ENCODE data around the gene ABHD10.

Gene ABHD10

DNA sequence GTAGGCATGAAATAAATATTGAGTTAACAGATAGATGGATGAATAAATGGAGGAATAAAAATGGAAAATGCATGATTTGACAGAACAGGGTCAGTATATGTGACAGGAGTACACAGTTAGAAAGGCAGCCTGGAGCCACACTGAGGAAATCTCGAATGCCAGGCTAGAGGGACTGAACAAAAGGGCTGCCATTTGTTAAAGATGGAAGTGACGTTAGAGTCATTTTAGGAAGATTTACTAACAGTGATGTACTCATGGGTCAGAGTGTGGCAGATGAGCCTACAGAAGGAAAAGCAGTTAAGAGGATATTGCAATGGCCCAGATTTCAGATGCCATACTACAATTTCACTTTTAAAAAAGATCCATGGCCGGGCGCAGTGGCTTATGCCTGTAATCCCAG lies 48.3 kb downstream of the ABHD10 start:
- TF ChIP-seq NFIC (IDR thresholded peaks at IDR 0.05) (no peak), REST (IDR thresholded peaks at IDR 0.05; ENCODE audit: low read depth) (no peak), TEAD4 (IDR thresholded peaks at IDR 0.05) (no peak), MAX (IDR thresholded peaks at IDR 0.05) (no peak), EGR1 (IDR thresholded peaks at IDR 0.05) (no peak), CEBPB (IDR thresholded peaks at IDR 0.05) (no peak), EP300 (IDR thresholded peaks at IDR 0.05; ENCODE audit: borderline replicate concordance) (no peak), ZBTB7A (IDR thresholded peaks at IDR 0.05; ENCODE audit: low read depth) (no peak), CREB1 (IDR thresholded peaks at IDR 0.05; ENCODE audit: low read depth) (no peak), TCF12 (IDR thresholded peaks at IDR 0.05; ENCODE audit: low read depth) (no peak), YY1 (IDR thresholded peaks at IDR 0.05; ENCODE audit: low read depth) (no peak), TAF1 (IDR thresholded peaks at IDR 0.05; ENCODE audit: low read depth) (no peak), RAD21 (IDR thresholded peaks at IDR 0.05; ENCODE audit: low read depth) (no peak), FOXM1 (IDR thresholded peaks at IDR 0.05; ENCODE audit: borderline replicate concordance, low read depth) (no peak)
- TF ChIP-seq, protein P1, sequence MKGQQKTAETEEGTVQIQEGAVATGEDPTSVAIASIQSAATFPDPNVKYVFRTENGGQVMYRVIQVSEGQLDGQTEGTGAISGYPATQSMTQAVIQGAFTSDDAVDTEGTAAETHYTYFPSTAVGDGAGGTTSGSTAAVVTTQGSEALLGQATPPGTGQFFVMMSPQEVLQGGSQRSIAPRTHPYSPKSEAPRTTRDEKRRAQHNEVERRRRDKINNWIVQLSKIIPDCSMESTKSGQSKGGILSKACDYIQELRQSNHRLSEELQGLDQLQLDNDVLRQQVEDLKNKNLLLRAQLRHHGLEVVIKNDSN (IDR thresholded peaks at IDR 0.05) = no peak

GRCh38 chr3:112027826-112028225 lies 49.0 kb downstream of the ABHD10 start:
- TF ChIP-seq CEBPB (IDR thresholded peaks at IDR 0.05) (no peak), EGR1 (IDR thresholded peaks at IDR 0.05) (no peak), ZBTB7A (IDR thresholded peaks at IDR 0.05; ENCODE audit: low read depth) (no peak), CREB1 (IDR thresholded peaks at IDR 0.05; ENCODE audit: low read depth) (no peak), TCF12 (IDR thresholded peaks at IDR 0.05; ENCODE audit: low read depth) (no peak), TAF1 (IDR thresholded peaks at IDR 0.05; ENCODE audit: low read depth) (no peak), REST (IDR thresholded peaks at IDR 0.05; ENCODE audit: low read depth) (no peak), TEAD4 (IDR thresholded peaks at IDR 0.05) (no peak), RAD21 (IDR thresholded peaks at IDR 0.05; ENCODE audit: low read depth) (no peak)
- TF ChIP-seq, protein P1 (IDR thresholded peaks at IDR 0.05) = no peak

DNA sequence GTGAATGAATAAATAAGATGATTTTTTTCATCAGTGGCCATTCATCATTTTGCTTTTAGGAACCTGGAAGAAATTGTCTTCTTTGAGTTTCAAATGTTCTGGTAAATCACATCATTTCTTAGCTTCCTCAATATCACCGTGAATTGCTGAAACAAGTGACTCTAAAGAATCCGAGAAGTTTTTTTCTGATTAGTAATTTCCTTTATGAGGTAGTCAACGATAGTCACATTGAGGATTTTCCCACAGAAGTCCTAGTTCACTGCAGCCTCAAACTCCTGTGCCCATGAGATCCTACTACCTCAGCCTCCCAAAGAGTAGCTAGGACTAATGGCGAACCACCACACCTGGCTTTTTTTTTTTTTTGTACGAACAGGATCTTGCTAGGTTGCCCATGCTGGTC lies 52.1 kb downstream of the ABHD10 start:
- TF ChIP-seq CREB1 (IDR thresholded peaks at IDR 0.05; ENCODE audit: low read depth) (no peak), MAX (IDR thresholded peaks at IDR 0.05) (no peak), ZBTB7A (IDR thresholded peaks at IDR 0.05; ENCODE audit: low read depth) (no peak), TCF12 (IDR thresholded peaks at IDR 0.05; ENCODE audit: low read depth) (no peak), EP300 (IDR thresholded peaks at IDR 0.05; ENCODE audit: borderline replicate concordance) (no peak), FOXM1 (IDR thresholded peaks at IDR 0.05; ENCODE audit: borderline replicate concordance, low read depth) (no peak), EGR1 (IDR thresholded peaks at IDR 0.05) (no peak)
- TF ChIP-seq, protein P1 (IDR thresholded peaks at IDR 0.05) = no peak

- TF ChIP-seq CREB1 (IDR thresholded peaks at IDR 0.05; ENCODE audit: low read depth) (no peak), FOXM1 (IDR thresholded peaks at IDR 0.05; ENCODE audit: borderline replicate concordance, low read depth) (no peak), CEBPB (IDR thresholded peaks at IDR 0.05) (no peak), TCF12 (IDR thresholded peaks at IDR 0.05; ENCODE audit: low read depth) (no peak), ZBTB7A (IDR thresholded peaks at IDR 0.05; ENCODE audit: low read depth) (no peak), EP300 (IDR thresholded peaks at IDR 0.05; ENCODE audit: borderline replicate concordance) (no peak), RAD21 (IDR thresholded peaks at IDR 0.05; ENCODE audit: low read depth) (no peak), NFIC (IDR thresholded peaks at IDR 0.05) (no peak), TAF1 (IDR thresholded peaks at IDR 0.05; ENCODE audit: low read depth) (no peak), YY1 (IDR thresholded peaks at IDR 0.05; ENCODE audit: low read depth) (no peak), MAX (IDR thresholded peaks at IDR 0.05) (no peak), REST (IDR thresholded peaks at IDR 0.05; ENCODE audit: low read depth) (no peak), EGR1 (IDR thresholded peaks at IDR 0.05) (no peak), TEAD4 (IDR thresholded peaks at IDR 0.05) (no peak)
- TF ChIP-seq, protein P1 (IDR thresholded peaks at IDR 0.05) = no peak
Measured at GRCh38 chr3:112032098-112032731, 53.4 kb downstream of the ABHD10 start.
